ENCODE data around the gene HOXA7. TPM values are rescaled to one million over a fixed set of nuclear protein-coding genes. Genes with fewer than 3 reads are reported as not detected.

The HOXA7 gene
- total and polyA plus RNA-seq, 2 experiments from 2014 or later: 0.24 TPM; not detected in 1

DNA sequence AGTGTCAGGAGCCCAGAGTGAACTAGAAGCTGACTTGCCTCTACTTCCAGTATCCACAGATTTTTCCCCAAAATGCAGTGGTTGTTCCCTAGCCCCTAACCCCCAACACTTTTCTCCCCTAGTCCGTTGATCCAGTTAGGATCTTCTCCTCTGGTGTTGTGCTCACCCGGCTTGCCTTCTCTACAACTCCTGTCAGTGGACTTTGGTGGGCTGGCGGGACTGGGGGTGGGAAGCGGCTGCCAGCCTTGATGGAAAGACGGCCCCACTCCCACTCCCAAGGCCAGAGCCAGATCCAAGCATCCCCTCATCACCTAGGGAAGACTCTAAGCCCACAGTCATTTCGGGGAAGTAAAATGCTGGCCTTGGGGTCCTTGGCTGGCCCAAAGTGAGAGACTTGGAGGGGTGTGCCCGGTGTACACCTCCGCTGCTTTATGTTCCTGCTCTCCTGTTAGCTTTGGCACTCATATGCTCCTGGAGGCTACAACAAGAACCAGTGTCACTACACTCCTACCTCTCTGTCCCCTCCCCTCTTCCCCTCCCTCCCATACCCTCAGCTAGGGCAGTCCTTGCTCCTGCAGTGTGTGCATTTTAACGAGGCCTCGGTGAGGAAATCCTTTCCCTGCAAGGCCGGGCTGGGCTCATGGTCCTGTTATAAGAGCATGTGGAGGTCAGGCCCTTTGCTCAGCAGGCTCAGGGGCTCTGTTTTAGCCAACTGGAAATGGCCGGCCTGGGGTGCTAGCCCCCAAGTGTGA lies 18.6 kb upstream of the HOXA7 start:
- no peak overlapping the region for H3K4me3 ChIP-seq
- Mint-ChIP-seq H3K9me3 (peaks cover 13% of the 10 kb centered on the region; the same call in 2 of the 3 replicates), H3K36me3 (ENCODE audit: low read depth) (no peaks in the 10 kb centered on the region; the same call in 2 of the 3 replicates), H3K4me1 (peaks cover 20% of the 10 kb centered on the region), H3K27me3 (ENCODE audit: insufficient read depth, low read depth, poor library complexity) (peaks cover 95% of the 10 kb centered on the region), H3K4me3 (no peak overlapping the region), H3K27ac (no peak overlapping the region)
- peaks cover 47% of the 10 kb centered on the region for H3F3A ChIP-seq (replicated peaks; ENCODE audit: low read depth)
- H3K27ac ChIP-seq (ENCODE audit: low read depth): no peak overlapping the region
- no peak overlapping the region; the same call in 1 of the 2 replicates for H3K4me2 ChIP-seq
- no peaks in the 10 kb centered on the region for H3K36me3 ChIP-seq (ENCODE audit: insufficient read depth)
- no peaks in the 10 kb centered on the region for H3K9me2 ChIP-seq (ENCODE audit: insufficient read depth)
- no peaks in the 10 kb centered on the region for H3K79me2 ChIP-seq (replicated peaks; ENCODE audit: insufficient read depth)
- ATAC-seq (no peak), DNase-seq (ENCODE audit: low spot score) (peak; percentile 33)
- no peak for TF ChIP-seq ZNF331 (CRISPR knock-in tag; IDR thresholded peaks at IDR 0.05; ENCODE audit: low read depth)
- peak; percentile 80 for TF ChIP-seq EZH2 (IDR thresholded peaks at IDR 0.05; ENCODE audit: low read depth, unreplicated experiment)
- TF ChIP-seq EZH2phosphoT487 (IDR thresholded peaks at IDR 0.05; ENCODE audit: unreplicated experiment): no peak
- H3K27me3 ChIP-seq (ENCODE audit: insufficient read depth): peaks cover 100% of the 10 kb centered on the region
- peaks cover 35% of the 10 kb centered on the region for H3K4me1 ChIP-seq (ENCODE audit: insufficient read depth)
- no peak overlapping the region for H2AFZ ChIP-seq
- H4K20me1 ChIP-seq (replicated peaks; ENCODE audit: insufficient read depth): peaks cover 55% of the 10 kb centered on the region

DNA sequence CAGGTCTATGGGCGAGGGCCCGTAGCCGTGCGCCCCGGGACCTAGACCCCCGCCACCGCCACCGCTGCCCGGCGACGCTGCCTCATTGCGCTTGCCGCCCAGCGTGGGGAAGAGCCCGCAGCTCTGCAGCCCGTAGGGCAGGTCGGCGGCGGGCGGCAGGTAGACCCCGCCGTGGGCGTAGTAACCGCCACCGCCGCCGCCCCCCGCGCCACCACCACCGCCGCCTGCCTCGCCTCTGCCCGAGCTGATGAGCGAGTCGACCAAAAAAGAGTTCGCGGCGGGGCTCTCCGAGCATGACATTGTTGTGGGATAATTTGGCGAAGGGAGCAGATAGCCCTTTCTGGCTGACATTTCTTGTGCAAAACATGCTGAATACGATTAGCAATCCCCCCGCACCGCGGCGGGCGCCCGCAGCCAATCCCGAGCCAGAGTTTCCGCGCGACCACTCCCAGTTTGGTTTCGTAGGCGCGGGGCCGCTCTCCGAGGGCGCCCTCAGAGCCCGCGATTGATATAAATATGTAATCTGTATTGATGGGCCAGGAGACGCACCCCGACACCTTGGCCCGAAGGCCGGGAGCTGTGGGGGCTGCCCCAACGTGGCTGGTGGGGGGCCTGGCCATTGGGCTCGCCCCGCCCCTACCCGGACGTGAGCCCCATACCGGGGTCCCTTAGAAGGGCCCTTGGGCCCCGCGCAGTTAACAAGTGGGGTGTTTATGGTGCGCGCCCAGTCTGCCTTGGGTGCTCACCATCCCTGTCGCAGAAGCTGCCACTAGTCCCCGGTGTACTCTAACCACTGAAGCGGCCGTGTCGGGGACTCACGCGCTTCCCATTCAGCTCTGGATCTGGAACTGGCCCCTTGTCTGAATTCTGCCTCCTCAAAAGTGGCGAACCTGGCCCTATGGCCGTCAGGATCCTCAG lies 17.7 kb upstream of the HOXA7 start, which contains the start of gene HOXA10:
TSS of gene HOXA10 (minus strand) at position 365 of the 918 bp plus-strand sequence. CDS start at position 351, 14 bp downstream.
- Mint-ChIP-seq H3K27ac (no peak within 1 kb of the TSS), H3K36me3 (ENCODE audit: low read depth) (no peaks in the 10 kb centered on the region; the same call in 2 of the 3 replicates), H3K27me3 (ENCODE audit: insufficient read depth, low read depth, poor library complexity) (peaks cover 95% of the 10 kb centered on the region), H3K4me1 (peaks cover 13% of the 10 kb centered on the region), H3K4me3 (peak within 1 kb of the TSS; percentile 38), H3K9me3 (peaks cover 11% of the 10 kb centered on the region; the same call in 2 of the 3 replicates)
- Histone ChIP-seq H3K4me2 (peak within 1 kb of the TSS; percentile 70), H3K4me1 (ENCODE audit: insufficient read depth) (peaks cover 34% of the 10 kb centered on the region), H3K27me3 (ENCODE audit: insufficient read depth) (peaks cover 100% of the 10 kb centered on the region), H3K27ac (ENCODE audit: low read depth) (no peak within 1 kb of the TSS), H3K9me2 (ENCODE audit: insufficient read depth) (no peaks in the 10 kb centered on the region), H4K20me1 (replicated peaks; ENCODE audit: insufficient read depth) (peaks cover 51% of the 10 kb centered on the region), H3K4me3 (peak within 1 kb of the TSS; percentile 43), H3F3A (replicated peaks; ENCODE audit: low read depth) (peaks cover 44% of the 10 kb centered on the region), H3K79me2 (replicated peaks; ENCODE audit: insufficient read depth) (no peaks in the 10 kb centered on the region), H3K36me3 (ENCODE audit: insufficient read depth) (no peaks in the 10 kb centered on the region), H2AFZ (no peak within 1 kb of the TSS)
- ATAC-seq (peak; percentile 4), DNase-seq (ENCODE audit: low spot score) (peak; percentile 41)
- TF ChIP-seq CREB1 (CRISPR knock-in tag; IDR thresholded peaks at IDR 0.05; ENCODE audit: low read depth): no peak
- TF ChIP-seq, protein P1, sequence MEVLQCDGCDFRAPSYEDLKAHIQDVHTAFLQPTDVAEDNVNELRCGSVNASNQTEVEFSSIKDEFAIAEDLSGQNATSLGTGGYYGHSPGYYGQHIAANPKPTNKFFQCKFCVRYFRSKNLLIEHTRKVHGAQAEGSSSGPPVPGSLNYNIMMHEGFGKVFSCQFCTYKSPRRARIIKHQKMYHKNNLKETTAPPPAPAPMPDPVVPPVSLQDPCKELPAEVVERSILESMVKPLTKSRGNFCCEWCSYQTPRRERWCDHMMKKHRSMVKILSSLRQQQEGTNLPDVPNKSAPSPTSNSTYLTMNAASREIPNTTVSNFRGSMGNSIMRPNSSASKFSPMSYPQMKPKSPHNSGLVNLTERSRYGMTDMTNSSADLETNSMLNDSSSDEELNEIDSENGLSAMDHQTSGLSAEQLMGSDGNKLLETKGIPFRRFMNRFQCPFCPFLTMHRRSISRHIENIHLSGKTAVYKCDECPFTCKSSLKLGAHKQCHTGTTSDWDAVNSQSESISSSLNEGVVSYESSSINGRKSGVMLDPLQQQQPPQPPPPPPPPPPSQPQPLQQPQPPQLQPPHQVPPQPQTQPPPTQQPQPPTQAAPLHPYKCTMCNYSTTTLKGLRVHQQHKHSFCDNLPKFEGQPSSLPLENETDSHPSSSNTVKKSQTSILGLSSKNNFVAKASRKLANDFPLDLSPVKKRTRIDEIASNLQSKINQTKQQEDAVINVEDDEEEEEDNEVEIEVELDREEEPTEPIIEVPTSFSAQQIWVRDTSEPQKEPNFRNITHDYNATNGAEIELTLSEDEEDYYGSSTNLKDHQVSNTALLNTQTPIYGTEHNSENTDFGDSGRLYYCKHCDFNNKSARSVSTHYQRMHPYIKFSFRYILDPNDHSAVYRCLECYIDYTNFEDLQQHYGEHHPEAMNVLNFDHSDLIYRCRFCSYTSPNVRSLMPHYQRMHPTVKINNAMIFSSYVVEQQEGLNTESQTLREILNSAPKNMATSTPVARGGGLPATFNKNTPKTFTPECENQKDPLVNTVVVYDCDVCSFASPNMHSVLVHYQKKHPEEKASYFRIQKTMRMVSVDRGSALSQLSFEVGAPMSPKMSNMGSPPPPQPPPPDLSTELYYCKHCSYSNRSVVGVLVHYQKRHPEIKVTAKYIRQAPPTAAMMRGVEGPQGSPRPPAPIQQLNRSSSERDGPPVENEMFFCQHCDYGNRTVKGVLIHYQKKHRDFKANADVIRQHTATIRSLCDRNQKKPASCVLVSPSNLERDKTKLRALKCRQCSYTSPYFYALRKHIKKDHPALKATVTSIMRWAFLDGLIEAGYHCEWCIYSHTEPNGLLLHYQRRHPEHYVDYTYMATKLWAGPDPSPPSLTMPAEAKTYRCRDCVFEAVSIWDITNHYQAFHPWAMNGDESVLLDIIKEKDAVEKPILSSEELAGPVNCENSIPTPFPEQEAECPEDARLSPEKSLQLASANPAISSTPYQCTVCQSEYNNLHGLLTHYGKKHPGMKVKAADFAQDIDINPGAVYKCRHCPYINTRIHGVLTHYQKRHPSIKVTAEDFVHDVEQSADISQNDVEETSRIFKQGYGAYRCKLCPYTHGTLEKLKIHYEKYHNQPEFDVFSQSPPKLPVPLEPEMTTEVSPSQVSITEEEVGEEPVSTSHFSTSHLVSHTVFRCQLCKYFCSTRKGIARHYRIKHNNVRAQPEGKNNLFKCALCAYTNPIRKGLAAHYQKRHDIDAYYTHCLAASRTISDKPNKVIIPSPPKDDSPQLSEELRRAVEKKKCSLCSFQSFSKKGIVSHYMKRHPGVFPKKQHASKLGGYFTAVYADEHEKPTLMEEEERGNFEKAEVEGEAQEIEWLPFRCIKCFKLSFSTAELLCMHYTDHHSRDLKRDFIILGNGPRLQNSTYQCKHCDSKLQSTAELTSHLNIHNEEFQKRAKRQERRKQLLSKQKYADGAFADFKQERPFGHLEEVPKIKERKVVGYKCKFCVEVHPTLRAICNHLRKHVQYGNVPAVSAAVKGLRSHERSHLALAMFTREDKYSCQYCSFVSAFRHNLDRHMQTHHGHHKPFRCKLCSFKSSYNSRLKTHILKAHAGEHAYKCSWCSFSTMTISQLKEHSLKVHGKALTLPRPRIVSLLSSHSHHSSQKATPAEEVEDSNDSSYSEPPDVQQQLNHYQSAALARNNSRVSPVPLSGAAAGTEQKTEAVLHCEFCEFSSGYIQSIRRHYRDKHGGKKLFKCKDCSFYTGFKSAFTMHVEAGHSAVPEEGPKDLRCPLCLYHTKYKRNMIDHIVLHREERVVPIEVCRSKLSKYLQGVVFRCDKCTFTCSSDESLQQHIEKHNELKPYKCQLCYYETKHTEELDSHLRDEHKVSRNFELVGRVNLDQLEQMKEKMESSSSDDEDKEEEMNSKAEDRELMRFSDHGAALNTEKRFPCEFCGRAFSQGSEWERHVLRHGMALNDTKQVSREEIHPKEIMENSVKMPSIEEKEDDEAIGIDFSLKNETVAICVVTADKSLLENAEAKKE (CRISPR knock-in tag; IDR thresholded peaks at IDR 0.05): no peak
- TF ChIP-seq, protein P2, sequence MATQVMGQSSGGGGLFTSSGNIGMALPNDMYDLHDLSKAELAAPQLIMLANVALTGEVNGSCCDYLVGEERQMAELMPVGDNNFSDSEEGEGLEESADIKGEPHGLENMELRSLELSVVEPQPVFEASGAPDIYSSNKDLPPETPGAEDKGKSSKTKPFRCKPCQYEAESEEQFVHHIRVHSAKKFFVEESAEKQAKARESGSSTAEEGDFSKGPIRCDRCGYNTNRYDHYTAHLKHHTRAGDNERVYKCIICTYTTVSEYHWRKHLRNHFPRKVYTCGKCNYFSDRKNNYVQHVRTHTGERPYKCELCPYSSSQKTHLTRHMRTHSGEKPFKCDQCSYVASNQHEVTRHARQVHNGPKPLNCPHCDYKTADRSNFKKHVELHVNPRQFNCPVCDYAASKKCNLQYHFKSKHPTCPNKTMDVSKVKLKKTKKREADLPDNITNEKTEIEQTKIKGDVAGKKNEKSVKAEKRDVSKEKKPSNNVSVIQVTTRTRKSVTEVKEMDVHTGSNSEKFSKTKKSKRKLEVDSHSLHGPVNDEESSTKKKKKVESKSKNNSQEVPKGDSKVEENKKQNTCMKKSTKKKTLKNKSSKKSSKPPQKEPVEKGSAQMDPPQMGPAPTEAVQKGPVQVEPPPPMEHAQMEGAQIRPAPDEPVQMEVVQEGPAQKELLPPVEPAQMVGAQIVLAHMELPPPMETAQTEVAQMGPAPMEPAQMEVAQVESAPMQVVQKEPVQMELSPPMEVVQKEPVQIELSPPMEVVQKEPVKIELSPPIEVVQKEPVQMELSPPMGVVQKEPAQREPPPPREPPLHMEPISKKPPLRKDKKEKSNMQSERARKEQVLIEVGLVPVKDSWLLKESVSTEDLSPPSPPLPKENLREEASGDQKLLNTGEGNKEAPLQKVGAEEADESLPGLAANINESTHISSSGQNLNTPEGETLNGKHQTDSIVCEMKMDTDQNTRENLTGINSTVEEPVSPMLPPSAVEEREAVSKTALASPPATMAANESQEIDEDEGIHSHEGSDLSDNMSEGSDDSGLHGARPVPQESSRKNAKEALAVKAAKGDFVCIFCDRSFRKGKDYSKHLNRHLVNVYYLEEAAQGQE (IDR thresholded peaks at IDR 0.05; ENCODE audit: unreplicated experiment): no peak
- no peak for TF ChIP-seq STAT1 (IDR thresholded peaks at IDR 0.05; ENCODE audit: unreplicated experiment)
- TF ChIP-seq EZH2 (IDR thresholded peaks at IDR 0.05; ENCODE audit: low read depth, unreplicated experiment): peak; percentile 94
- TF ChIP-seq NANOG (IDR thresholded peaks at IDR 0.05; ENCODE audit: borderline replicate concordance): no peak
- peak; percentile 54 for TF ChIP-seq EZH2phosphoT487 (IDR thresholded peaks at IDR 0.05; ENCODE audit: unreplicated experiment)

All from GM23338 (cell line).